ENCODE data around the gene MTG2.

Gene MTG2

DNA sequence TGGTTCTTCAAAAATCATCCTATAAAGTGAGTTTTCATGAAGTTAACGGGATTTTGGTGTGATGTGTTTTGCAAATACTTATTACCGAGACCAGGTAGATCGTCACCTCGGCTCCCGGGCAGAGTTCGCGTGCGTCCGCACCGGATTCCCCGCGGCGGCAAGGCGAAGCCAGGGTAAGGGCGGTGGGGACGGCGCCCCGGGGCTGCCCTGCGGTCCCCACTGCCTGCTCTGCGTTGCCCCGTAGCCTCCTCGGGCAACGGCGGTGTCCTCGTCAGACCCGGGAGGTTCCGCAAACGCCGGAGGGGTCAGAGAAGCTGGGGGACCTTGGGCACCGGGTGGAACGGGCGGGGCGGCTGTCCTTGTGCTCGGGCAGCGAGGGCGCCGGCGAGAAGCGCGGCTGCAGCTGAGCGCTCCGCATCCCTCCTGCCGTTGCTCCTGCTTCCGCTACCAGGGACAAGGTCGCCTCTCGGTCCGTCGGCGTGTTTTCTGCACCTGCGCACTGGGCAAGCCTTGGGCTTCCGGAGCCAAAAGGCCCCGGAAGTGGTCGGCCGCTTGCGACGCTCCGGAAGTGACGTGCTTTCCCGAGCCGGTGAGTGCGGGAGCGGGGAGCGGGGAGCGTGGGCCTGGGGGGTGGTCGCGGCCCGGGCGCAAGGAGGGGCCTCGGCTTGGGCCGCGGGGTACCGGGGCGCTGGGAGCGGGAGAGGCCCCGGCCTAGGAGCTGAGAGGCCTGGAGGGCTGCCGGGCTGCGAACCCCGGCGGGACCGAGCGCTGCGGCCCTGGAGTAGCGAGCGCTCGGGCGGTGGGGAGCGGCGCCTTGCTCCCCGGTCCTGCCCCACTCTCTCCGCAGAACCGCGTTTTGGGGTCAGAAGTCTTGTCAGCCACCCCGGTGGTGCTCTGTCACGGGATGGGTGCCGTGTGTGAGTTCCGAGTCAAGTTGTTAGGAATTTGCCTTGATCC is at the start of gene MTG2 (continued):
- TF ChIP-seq, protein P1, sequence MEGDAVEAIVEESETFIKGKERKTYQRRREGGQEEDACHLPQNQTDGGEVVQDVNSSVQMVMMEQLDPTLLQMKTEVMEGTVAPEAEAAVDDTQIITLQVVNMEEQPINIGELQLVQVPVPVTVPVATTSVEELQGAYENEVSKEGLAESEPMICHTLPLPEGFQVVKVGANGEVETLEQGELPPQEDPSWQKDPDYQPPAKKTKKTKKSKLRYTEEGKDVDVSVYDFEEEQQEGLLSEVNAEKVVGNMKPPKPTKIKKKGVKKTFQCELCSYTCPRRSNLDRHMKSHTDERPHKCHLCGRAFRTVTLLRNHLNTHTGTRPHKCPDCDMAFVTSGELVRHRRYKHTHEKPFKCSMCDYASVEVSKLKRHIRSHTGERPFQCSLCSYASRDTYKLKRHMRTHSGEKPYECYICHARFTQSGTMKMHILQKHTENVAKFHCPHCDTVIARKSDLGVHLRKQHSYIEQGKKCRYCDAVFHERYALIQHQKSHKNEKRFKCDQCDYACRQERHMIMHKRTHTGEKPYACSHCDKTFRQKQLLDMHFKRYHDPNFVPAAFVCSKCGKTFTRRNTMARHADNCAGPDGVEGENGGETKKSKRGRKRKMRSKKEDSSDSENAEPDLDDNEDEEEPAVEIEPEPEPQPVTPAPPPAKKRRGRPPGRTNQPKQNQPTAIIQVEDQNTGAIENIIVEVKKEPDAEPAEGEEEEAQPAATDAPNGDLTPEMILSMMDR (tag by site-specific recombination; IDR thresholded peaks at IDR 0.05): peak; percentile 53; the same call in 1 of the 2 replicates
- TF ChIP-seq, protein P2, sequence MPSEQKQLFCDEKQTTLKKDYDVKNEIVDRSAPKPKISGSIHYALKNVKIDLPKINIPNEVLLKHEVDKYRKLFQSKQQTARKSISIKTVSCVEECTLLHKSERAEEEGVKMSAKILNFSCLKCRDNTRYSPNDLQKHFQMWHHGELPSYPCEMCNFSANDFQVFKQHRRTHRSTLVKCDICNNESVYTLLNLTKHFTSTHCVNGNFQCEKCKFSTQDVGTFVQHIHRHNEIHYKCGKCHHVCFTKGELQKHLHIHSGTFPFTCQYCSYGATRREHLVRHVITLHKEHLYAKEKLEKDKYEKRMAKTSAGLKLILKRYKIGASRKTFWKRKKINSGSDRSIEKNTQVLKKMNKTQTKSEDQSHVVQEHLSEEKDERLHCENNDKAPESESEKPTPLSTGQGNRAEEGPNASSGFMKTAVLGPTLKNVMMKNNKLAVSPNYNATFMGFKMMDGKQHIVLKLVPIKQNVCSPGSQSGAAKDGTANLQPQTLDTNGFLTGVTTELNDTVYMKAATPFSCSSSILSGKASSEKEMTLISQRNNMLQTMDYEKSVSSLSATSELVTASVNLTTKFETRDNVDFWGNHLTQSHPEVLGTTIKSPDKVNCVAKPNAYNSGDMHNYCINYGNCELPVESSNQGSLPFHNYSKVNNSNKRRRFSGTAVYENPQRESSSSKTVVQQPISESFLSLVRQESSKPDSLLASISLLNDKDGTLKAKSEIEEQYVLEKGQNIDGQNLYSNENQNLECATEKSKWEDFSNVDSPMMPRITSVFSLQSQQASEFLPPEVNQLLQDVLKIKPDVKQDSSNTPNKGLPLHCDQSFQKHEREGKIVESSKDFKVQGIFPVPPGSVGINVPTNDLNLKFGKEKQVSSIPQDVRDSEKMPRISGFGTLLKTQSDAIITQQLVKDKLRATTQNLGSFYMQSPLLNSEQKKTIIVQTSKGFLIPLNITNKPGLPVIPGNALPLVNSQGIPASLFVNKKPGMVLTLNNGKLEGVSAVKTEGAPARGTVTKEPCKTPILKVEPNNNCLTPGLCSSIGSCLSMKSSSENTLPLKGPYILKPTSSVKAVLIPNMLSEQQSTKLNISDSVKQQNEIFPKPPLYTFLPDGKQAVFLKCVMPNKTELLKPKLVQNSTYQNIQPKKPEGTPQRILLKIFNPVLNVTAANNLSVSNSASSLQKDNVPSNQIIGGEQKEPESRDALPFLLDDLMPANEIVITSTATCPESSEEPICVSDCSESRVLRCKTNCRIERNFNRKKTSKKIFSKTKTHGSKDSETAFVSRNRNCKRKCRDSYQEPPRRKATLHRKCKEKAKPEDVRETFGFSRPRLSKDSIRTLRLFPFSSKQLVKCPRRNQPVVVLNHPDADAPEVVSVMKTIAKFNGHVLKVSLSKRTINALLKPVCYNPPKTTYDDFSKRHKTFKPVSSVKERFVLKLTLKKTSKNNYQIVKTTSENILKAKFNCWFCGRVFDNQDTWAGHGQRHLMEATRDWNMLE (tag by site-specific recombination; conservative IDR thresholded peaks at IDR 0.05; ENCODE audit: low read depth): peak; percentile 85
- peak; percentile 47; the same call in 1 of the 2 replicates for TF ChIP-seq GLIS2 (tag by site-specific recombination; IDR thresholded peaks at IDR 0.05)
- no peak; the same call in 1 of the 2 replicates for TF ChIP-seq YY1 (tag by site-specific recombination; IDR thresholded peaks at IDR 0.05)
- no peak for TF ChIP-seq ZNF23 (tag by site-specific recombination; IDR thresholded peaks at IDR 0.05; ENCODE audit: borderline replicate concordance)
- peak; percentile 89 for TF ChIP-seq SP7 (tag by site-specific recombination; IDR thresholded peaks at IDR 0.05)
- TF ChIP-seq ZSCAN30 (tag by site-specific recombination; IDR thresholded peaks at IDR 0.05): peak; percentile 44; the same call in 1 of the 2 replicates
- no peak for TF ChIP-seq ZNF664 (tag by site-specific recombination; IDR thresholded peaks at IDR 0.05)
- peak; percentile 53; the same call in 1 of the 2 replicates for TF ChIP-seq ZNF391 (tag by site-specific recombination; IDR thresholded peaks at IDR 0.05; ENCODE audit: borderline replicate concordance, low read depth)
- peak; percentile 69 for TF ChIP-seq ZNF341 (tag by site-specific recombination; IDR thresholded peaks at IDR 0.05; ENCODE audit: low read depth)
- peak; percentile 69; the same call in 1 of the 2 replicates for TF ChIP-seq ZBTB10 (tag by site-specific recombination; IDR thresholded peaks at IDR 0.05)
- peak; percentile 70 for TF ChIP-seq ZBTB48 (tag by site-specific recombination; IDR thresholded peaks at IDR 0.05)
- 0 out of 2 replicates have a peak, but pooled peaks have one; percentile 62 for TF ChIP-seq ZNF24 (tag by site-specific recombination; IDR thresholded peaks at IDR 0.05)
- peak; percentile 77; the same call in 1 of the 2 replicates for TF ChIP-seq ZNF394 (tag by site-specific recombination; IDR thresholded peaks at IDR 0.05; ENCODE audit: borderline replicate concordance)
- TF ChIP-seq WT1 (tag by site-specific recombination; IDR thresholded peaks at IDR 0.05): peak; percentile 58
- peak; percentile 88 for TF ChIP-seq SP2 (tag by site-specific recombination; IDR thresholded peaks at IDR 0.05)
- TF ChIP-seq KLF7 (tag by site-specific recombination; IDR thresholded peaks at IDR 0.05; ENCODE audit: borderline replicate concordance): no peak
- peak; percentile 73 for TF ChIP-seq ZIC2 (tag by site-specific recombination; IDR thresholded peaks at IDR 0.05)
- peak; percentile 84 for TF ChIP-seq ZEB2 (tag by site-specific recombination; IDR thresholded peaks at IDR 0.05)
- TF ChIP-seq HOXD13 (CRISPR knock-in tag; IDR thresholded peaks at IDR 0.05; ENCODE audit: borderline replicate concordance): no peak
- TF ChIP-seq REST (tag by site-specific recombination; IDR thresholded peaks at IDR 0.05): peak; percentile 74; the same call in 1 of the 2 replicates
- TF ChIP-seq EGR2 (tag by site-specific recombination; IDR thresholded peaks at IDR 0.05; ENCODE audit: low read depth): peak; percentile 13; the same call in 1 of the 2 replicates
- TF ChIP-seq KLF1 (tag by site-specific recombination; IDR thresholded peaks at IDR 0.05): peak; percentile 51
- TF ChIP-seq ZNF777 (tag by site-specific recombination; IDR thresholded peaks at IDR 0.05; ENCODE audit: borderline replicate concordance): 0 out of 2 replicates have a peak, but pooled peaks have one; percentile 23
- peak; percentile 86 for TF ChIP-seq ZXDB (tag by site-specific recombination; IDR thresholded peaks at IDR 0.05)
